NOMO-1 treated with dmso at 0.1 percent for 144 hours (cell line): Measurements from ENCODE around the gene CCND1.
"Not testable (repeated sequence)": the region's sequence is repeated elsewhere in the genome, so short reads cannot be mapped to it uniquely, and the experiment has no call there.

Experiments used
- DNase-seq: peaks from one replicate; lab custom pipeline; 2025; ENCODE audit not compliant: unreplicated experiment; lab: John Stamatoyannopoulos, UW

CCND1 gene

DNA sequence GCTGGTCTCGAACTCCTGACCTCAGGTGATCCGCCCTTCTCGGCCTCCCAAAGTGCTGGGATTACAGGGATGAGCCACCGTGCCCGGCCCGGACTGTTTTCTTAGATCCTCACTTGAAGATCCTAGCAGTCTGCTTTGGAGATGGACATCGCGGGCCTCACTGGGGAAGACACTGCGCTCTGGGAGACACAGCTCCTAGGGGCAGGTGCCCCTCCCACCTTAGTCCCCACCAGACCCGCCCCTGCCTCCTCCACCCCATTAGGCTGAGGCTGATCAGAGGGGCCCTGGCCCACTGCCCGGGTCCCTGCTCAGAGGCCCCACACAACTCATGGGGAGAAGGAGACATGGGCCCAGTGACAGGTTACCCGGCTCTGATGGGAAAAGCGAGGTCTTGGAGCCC lies 45.5 kb downstream of the CCND1 start:
- no peak for DNase-seq

GRCh38 chr11:69686856-69687255 lies 45.9 kb downstream of the CCND1 start:
- DNase-seq, result no peak

- DNase-seq, result not testable (repeated sequence)
Measured at GRCh38 chr11:69687969-69688771, 47.2 kb downstream of the CCND1 start.

DNA sequence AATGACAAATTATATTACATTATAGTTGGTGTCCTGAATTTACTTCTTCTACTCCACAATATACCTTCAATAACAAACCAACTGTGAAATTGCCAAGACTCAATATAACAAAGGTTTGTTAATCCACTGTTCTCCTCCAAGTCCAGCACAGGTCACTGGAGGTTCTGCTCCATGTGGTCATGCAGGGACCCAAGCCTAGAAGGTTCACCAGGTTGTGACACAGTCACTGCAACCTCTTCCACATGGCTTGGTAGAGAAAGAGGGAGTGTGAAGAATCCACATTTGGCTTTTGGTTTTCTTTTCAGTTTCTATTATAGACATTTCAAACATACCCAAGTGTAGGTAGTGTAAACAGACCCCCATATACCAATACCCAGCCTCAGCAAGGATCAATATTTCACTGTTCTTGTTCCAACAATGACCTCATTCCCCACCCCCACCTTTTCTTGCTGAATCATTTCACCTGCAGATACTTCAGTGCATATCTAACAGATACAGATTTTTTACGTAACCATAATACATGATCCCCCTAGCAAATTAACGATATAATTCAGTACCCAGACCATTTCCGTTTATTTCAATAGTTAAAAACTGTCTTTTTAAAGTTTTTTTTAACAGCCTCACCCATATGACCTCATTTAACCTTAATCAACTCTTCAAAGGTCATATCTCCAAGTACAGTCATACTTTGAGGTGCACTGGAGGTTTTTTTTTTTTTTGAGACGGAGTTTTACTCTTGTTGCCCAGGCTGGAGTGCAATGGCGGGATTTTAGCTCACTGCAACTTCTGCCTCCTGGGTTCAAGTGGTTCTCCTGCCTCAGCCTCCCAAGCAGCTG lies 48.7 kb downstream of the CCND1 start:
- DNase-seq, result no peak

DNA sequence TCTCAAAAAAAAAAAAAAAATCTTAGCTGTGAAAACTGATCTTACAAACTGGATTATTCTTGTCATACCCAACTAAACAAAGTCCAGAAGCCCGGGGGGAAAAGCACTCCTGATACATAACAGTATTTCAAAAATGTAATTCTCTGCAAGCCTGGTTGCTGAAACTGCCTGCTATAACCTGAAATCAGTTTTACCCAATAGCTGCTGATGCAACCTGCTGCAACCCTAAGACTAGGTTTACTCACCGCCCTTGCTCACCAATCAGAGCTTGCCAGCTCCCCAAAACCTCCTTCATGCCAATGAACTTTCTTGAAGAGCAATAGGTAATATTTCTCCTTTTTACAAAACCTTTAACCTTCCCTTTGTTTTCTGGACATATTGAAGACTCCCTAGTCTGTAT lies 50.5 kb downstream of the CCND1 start:
- DNase-seq, result no peak

DNA sequence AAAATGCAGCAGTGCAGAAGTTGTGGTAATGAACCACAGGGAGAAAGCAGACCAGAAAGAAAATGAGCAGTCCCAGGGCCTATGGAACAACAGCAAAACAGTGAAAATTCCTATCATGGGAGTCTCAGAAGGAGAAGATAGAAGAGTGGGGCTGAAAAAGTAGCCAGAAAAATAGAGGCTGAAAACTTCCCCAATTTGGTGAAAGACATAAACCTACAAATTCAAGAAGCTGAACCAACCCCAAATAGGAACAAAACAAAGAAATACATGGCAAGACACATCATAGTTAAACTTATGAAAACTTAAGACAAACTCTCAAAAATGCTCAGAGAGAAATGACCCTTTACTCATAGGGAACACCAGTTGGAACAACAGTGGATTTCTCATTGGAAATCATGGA lies 51.5 kb downstream of the CCND1 start:
- DNase-seq, result no peak

DNA sequence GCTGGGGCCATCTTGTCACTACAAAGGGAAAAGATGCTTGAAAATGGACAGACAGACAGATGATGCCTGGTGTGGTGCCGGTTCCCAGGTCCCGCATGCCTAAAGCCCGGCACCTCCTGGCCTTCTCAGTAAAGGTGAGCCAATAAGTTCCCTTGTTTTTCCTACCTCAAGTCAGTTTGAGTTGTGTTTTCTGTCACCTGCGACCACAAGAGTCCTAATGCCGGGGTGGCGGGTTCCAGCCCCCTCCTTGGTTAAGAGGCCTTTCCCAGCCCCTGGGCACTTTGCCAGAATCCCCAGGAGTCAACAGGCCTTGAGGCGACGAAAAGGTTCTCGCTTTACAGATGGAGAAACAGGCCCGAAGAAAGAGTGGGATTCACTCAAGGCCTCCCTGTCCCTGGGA lies 53.8 kb downstream of the CCND1 start:
- no peak for DNase-seq

DNA sequence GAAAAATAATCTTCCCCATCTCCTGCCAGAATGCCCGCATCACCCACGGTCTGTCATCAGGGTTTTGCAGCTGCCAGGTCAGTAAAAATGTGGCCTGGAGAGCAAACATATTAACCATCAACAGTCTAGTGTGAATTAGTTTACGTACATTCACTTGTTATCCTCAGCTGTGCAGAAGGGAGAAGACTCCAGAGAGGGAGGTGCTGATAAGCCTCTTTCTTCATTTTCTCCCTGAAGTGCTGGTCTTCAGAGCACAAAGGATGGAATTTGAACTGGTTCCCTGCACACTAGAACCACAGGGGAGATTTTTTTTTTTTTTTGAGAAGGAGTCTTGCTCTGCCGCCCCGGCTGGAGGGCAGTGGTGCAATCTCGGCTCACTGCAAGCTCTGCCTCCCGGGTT lies 54.6 kb downstream of the CCND1 start:
- no peak for DNase-seq

GRCh38 chr11:69695995-69696394 lies 55.0 kb downstream of the CCND1 start:
- not testable (repeated sequence) for DNase-seq

GRCh38 chr11:69696749-69697468 lies 56.0 kb downstream of the CCND1 start:
- no peak for DNase-seq

GRCh38 chr11:69697469-69697843 lies 56.5 kb downstream of the CCND1 start:
- DNase-seq, result no peak

- DNase-seq, result no peak
Measured at GRCh38 chr11:69697861-69698260, 56.9 kb downstream of the CCND1 start.

DNA sequence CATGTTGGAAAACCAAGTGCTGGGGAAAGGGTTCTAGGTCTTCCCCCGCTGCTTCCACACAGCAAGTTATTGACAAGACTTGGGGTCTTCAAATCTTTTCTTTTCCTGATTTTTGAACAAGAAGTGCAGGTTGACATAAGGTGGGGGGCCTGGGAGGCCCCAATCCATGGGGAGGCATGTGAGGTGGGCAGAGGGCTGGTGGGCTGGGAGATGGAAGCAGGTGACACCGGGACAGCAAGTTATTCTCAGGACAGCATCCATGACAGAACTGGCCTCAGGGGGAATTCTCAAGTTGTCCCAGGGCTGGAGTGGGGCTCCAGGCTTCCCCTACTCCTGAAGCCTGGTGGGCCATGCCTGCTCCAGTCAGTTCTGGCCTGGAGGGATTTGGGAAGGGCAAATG lies 57.4 kb downstream of the CCND1 start:
- no peak for DNase-seq

- no peak for DNase-seq
Measured at GRCh38 chr11:69699213-69699612, 58.3 kb downstream of the CCND1 start.

DNA sequence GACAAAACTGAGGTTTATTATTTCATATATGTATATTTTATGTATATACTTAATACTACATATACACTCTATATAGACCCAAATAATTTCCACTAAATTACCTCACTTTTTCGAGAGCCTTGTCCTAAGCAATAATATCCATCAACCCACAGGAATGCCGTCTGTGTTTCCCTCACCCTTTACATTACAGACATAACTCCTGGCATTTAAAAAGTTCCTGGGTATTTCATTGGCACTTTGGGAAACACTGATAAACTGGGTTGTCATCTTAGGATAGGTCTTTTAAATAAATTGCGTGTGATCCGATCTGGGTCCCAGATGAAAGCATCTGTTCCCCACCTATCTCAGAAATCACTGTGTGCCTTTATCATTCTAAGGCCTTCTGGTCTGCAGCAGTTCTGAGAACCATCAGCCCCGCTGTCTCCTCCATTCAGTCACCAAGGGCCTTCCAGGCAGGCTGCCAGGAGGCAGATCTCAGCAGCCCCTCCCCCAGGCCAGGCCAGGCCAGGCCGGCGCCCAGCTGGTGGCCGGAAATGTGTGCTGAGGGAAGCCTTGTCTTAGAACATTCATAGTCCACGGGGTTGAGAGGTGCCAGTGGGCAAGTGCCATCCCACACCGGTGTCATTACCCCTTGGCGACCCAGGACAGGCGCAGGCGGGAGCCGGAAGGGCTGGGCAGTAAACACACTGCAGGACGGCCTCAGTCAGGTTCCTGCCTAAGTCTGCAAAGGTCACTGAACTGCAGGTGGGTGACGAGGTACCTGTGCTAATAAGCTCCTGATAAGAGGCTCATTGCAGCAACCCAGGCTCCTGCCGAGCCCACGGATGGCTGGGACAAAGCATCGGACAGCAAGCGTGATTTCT lies 59.6 kb downstream of the CCND1 start:
- DNase-seq, result no peak

- DNase-seq, result no peak
Measured at GRCh38 chr11:69702239-69702691, 61.3 kb downstream of the CCND1 start.

GRCh38 chr11:69702769-69703452 lies 62.0 kb downstream of the CCND1 start:
- DNase-seq, result no peak

DNA sequence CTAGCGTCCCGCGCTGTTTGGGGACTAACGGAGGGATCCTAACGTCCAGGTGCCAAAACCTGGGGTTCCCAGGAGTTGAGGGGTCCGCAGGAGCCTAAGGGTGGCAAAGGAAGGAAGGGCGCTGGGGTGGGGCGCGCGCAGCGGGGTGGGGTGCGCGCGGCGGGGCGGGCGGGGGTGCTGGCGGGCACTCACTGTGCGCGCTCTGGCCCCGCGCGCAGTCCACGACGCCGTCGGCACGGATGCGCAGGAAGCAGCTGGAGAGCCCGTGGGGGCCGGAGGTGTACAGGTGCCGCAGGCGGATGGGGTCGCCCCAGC lies 62.5 kb downstream of the CCND1 start:
- DNase-seq, result no peak
